GM19463 (cell line): ENCODE measurements around the gene PTPRM.

Experiments
- ATAC-seq: cut with Tn5 transposase; IDR thresholded peaks from one replicate; pipeline ENCODE4 v1.9.1; 2021; ENCODE audit warnings: mild to moderate bottlenecking, moderate library complexity; ENCODE audit not compliant: unreplicated experiment

The PTPRM gene

DNA sequence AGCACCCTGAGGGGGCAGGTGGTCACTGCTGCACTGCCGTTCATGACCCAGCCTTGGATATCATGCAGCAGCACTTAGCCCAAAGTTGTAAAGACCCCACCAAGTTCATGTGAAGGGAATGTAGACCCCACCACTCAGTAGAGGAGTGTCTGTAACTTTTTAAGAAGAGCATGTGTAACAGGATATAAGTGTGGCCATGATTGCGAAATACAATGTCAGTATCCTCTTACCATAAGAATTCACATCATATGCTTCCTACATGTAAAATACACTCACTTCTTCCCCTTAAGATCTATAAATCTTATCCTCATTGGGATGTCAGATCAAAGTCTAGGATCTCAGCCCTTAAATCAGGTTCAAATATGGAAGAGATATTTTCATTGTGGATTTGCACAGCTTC lies 276.9 kb downstream of the PTPRM start:
- no peak for ATAC-seq

- ATAC-seq: no peak
Measured at GRCh38 chr18:7844418-7844817, 277.3 kb downstream of the PTPRM start.

- no peak for ATAC-seq
Measured at GRCh38 chr18:7846335-7846734, 279.2 kb downstream of the PTPRM start.

GRCh38 chr18:7847357-7848053 lies 280.4 kb downstream of the PTPRM start:
- no peak for ATAC-seq

DNA sequence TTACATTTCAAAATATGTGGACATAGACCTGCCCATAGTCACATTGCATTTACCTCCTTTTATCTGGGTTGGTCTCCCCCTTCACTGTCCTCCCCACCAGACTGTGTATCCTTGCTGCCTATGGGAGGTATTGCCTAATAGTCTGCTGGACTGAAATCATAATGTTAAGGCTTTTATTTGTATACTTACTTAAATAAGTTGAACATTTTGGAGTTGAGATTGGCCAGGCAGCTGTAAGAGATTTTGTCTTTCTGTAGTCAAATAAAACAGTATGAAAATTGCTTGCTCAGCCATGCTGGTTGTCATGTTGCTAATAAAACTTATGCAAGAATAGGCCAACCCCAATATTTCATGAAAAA lies 280.9 kb downstream of the PTPRM start:
- no peak for ATAC-seq

DNA sequence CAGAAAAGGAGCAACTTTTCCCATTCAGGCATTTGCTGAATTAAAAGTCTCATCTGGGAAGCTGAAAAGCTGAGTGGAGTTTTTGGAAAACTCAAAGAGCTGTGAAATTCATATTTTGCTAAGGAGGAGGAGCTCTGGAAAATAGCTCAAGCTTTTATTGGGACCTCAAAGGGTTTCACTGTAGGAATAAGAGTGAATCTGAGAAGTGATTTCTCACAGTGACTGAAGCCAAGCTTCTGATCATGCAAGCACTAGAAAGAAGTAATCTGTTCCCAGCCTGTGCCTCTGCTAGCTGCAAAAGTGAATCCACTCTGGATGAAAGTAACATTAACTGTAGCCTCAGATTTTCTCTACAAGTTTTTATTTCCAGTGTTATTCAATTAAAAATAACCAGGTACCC lies 283.3 kb downstream of the PTPRM start:
- no peak for ATAC-seq

DNA sequence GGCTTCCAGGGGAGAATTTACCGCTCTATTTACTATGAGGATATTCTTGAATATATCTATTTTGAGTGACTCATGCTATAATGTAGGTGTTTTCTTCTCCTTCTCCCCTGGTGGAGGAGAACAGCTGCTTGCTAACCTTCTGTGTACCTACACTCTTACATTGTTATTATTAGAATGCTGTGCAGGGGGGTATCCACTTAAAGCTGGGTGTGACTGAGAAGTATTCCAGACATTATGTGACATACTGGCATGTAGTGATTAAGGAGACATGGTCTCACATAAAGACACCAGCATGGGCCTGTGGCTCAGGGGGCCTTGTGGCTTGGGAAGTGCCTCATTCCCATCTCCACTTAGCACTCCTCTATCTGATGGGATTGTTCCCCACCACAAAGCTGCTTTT lies 287.9 kb downstream of the PTPRM start:
- ATAC-seq: no peak

DNA sequence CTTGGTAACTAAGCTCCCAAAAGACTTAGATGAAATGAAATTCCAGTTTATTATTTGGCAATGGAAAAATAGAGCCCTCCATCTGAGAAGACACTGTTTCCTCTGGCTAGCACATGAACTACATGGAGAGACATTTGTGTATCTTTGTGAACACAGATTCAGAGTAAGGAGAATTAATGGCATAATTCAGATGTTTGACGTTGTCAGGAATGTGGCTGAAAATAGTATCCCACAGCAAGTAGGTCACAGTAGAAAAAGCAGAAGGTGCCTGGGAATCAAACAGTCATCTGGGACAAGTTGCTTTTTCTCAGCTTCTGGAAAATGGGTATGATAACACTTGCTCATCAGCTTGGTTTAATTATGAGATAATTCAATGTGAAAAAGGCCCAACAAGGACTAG lies 288.6 kb downstream of the PTPRM start:
- no peak for ATAC-seq

GRCh38 chr18:7856116-7856515 lies 289.0 kb downstream of the PTPRM start:
- no peak for ATAC-seq

DNA sequence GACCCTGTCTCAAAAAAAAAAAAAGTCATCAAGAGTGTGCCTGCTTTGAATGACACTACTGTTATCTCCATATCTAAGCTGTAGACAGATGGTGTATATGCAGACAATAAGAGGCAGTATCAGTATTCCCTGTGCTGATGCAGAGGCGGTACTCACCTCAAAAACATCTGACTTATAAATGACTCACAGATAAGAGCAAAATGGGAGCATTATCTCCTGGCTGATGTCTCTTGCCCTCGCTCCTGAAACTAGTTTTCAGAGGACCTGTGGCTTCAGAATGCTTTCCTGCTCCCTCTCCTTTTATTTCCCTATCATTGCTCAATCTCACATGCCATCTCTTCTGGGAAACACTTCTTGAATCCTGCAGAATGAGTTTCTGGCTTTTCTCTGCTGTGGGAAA lies 289.6 kb downstream of the PTPRM start:
- ATAC-seq: no peak

GRCh38 chr18:7857562-7857961 lies 290.4 kb downstream of the PTPRM start:
- no peak for ATAC-seq

DNA sequence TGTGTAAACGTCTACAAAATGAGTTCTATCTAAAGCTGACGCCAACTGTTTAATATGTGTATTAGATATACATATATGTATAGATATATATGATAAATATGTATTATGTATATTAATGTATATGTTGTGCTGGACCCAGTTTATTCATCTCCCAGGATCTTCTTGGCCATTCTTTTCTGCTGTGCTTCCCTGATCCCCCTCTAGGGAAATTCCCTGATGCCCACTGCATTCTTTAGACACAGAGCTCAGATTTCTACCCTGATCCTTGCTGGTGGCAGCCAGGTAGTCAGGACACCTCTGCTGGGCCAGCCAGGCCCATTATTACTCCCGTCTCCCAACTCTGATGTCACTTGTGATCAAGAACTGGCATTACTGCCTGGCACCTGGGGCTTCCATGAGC lies 292.0 kb downstream of the PTPRM start:
- ATAC-seq: no peak

- no peak for ATAC-seq
Measured at GRCh38 chr18:7870266-7870665, 303.1 kb downstream of the PTPRM start.

DNA sequence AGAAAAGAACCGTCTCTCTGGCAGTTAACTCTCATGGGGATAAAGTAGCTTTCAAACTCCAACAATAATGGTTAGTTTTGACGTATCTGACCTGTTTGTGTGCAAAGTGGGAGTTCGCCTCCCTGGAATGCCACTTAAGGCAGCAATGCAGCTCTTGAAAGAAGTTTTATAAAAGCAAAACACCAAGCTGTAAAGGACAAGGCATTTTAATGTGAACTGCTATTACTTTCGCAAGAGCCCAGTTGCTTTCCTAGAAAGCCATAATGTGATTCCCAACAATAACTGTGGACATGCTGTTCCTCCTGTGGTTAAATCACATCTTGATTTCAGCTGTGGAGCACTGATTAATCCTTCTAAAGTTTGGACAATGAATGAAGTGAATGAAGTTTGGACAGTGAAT lies 303.7 kb downstream of the PTPRM start:
- no peak for ATAC-seq

- no peak for ATAC-seq
Measured at GRCh38 chr18:7871560-7872456, 304.7 kb downstream of the PTPRM start.

DNA sequence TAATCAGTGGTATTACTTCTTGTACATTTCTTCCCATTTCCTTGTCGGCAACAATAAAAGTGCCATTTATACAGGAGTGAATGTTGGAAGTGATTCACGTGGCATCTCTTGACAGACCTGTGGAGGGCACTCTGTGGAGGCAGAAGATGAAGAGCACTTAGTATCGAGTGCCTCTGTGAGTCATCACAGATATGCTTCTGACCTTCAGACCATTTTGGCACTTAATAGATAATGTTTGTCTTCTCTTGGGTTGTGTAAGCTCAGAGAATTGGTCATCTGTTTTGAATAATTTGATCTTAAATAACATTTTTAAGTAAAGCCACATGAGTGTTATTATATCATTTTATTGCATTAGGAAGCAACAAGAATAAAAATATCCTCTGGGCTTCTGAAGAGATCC lies 305.5 kb downstream of the PTPRM start:
- no peak for ATAC-seq

- no peak for ATAC-seq
Measured at GRCh38 chr18:7873316-7873715, 306.2 kb downstream of the PTPRM start.

- no peak for ATAC-seq
Measured at GRCh38 chr18:7876354-7877104, 309.4 kb downstream of the PTPRM start.

GRCh38 chr18:7877609-7878008 lies 310.5 kb downstream of the PTPRM start:
- no peak for ATAC-seq

DNA sequence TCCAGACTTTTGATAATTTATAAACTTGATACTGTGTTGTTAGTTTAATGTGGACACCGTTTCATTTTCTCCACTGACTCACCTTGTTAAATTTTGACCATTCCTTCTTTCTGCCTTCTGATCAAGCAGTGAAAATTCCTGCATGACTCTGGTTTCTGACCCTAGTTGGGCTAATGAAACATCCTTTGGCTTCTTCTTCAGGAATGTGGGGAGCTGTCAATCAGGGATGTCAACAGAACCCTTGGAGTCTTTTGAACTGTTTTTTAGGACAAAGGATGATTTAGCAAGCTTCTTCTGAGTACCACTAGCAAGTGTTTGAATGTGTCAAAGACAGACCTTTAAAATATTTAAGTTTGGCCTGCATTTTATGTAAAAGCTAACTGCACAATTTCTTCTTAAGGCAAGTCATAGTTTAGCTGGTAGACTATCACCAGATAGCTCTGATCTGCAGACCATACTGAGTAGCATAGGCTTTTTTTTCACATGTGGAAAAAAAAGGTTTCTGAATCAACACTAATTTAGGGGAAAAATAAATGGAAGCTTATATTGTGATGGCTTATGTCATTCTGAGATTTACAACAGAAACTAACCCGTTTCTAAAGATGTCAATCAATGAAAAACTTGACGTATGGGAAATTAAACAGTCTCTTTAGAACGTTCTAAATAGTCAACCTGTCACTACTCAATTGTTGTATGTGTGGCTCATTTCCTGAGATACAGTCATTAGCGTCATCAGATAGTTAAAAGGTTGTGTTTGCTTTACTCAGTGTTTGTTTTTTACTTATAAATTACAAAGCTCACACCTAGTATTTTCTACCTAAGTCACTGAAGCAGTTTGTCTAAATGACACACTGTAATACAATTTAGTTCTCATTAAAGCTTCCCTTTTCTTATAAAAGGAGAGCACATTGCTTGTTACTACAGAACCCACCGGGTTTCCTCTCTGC lies 311.4 kb downstream of the PTPRM start:
- ATAC-seq: no peak

DNA sequence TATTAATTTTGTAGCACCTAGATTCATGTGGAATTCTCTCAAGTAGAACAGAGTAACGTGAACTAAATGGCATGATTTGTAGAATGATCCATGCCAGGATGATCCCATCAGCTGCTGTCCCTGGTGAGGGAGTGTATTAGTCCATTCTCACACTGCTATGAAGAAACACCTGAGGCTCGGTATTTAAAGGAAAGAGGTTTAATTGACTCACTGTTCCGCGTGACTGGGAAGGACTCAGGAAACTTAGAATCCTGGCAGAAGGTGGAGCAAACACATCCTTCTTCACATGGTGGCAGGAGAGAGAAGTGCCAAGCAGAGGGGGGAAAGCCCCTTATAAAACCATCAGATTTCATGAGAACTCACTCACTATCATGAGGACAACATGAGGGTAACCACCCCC lies 312.6 kb downstream of the PTPRM start:
- ATAC-seq: no peak
